ENCODE measurements around the gene MPRIP. TPM values are rescaled to one million over a fixed set of nuclear protein-coding genes. Genes with fewer than 3 reads are reported as not detected.
A peak's percentile ranks its signal among the peaks of the same experiment; 100 is the strongest.

MPRIP gene
- total RNA-seq, 1 donor from 2014 or later: 275 TPM

DNA sequence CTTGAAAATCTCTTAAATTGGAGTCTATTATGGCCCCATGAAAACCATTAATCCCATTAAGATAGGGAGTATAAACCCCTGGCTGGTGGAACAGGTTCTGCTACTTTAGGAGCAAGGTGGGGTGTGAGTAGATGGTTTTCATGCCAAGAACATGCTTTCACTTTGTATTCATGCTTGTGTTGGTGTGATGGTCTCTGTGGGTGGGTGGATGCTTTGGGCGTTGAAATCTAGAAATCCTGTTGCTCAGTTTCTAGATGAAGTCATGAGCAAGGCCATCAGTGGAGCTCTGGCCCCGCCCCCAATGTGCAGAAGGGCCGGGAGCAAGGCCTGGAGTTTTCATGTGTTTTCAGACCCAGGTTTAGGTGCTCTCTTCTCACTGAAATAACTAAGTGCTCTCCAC, 143.8 kb downstream of the MPRIP start:
- peak overlapping the region; percentile 57 for H3K4me3 Mint-ChIP-seq

DNA sequence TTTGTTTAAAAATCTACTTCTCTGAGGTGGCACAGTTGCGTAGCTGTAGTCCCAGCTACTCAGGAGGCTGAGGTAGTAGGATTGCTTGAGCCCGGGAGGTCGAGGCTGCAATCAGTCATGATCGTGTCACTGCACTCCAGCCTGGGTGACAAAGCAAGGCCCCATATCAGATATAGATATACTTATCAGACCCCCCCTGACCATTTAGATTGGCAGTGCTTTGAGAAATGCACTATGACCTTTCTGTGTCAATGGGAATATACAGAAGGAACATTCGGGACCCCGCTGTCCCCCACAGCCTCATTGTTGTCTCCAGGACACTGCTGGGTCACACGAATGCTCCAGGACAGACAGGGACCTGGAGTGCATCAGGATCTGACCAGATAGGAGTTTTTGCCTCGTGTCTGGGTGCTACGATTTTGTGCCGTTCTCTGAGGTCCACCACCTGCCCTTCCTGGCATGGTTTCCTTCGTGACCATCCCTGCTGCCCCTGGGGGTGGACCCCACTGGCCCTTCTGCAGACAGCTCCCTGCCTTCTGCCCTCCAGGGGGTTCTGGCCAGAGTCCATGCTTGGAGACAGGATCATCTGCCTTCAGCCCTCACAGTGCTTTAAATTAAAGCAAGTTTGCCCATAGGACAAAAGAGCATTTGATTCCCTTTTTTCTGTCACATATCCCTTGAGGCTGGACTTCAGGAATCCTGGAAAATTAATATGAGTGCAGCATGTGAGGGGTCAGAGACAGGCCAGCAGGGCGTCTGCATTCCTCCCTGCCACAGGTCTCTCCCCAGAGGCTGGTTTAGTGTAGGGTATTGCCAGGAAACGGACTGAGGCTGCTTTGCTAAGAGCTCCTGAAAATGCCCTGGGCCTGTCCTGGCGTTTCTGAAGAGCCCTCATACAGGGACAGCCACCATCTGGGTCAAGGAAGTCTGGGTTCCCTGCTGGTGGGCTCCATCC, 144.6 kb downstream of the MPRIP start:
- Mint-ChIP-seq H3K27ac (peak overlapping the region; percentile 91), H3K9me3 (no peaks in the 10 kb centered on the region), H3K4me1 (ENCODE audit: unreplicated experiment) (peaks cover 25% of the 10 kb centered on the region), H3K4me3 (peak overlapping the region; percentile 57), H3K27me3 (no peaks in the 10 kb centered on the region), H3K36me3 (peaks cover 15% of the 10 kb centered on the region)
- TF ChIP-seq, protein P1, sequence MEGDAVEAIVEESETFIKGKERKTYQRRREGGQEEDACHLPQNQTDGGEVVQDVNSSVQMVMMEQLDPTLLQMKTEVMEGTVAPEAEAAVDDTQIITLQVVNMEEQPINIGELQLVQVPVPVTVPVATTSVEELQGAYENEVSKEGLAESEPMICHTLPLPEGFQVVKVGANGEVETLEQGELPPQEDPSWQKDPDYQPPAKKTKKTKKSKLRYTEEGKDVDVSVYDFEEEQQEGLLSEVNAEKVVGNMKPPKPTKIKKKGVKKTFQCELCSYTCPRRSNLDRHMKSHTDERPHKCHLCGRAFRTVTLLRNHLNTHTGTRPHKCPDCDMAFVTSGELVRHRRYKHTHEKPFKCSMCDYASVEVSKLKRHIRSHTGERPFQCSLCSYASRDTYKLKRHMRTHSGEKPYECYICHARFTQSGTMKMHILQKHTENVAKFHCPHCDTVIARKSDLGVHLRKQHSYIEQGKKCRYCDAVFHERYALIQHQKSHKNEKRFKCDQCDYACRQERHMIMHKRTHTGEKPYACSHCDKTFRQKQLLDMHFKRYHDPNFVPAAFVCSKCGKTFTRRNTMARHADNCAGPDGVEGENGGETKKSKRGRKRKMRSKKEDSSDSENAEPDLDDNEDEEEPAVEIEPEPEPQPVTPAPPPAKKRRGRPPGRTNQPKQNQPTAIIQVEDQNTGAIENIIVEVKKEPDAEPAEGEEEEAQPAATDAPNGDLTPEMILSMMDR (conservative IDR thresholded peaks at IDR 0.05): no peak
- DNase-seq (ENCODE audit: extremely low spot score, unreplicated experiment): no peak

More for the DNA sequence above, 143.8 kb downstream of the MPRIP start:
- H3K9me3 Mint-ChIP-seq: no peaks in the 10 kb centered on the region
- peaks cover 14% of the 10 kb centered on the region for H3K36me3 Mint-ChIP-seq
- peak overlapping the region; percentile 91 for H3K27ac Mint-ChIP-seq
- no peak for DNase-seq (ENCODE audit: extremely low spot score, unreplicated experiment)
- H3K4me1 Mint-ChIP-seq (ENCODE audit: unreplicated experiment): peaks cover 23% of the 10 kb centered on the region
- no peaks in the 10 kb centered on the region for H3K27me3 Mint-ChIP-seq
- TF ChIP-seq, protein P1 (conservative IDR thresholded peaks at IDR 0.05): no peak

DNA sequence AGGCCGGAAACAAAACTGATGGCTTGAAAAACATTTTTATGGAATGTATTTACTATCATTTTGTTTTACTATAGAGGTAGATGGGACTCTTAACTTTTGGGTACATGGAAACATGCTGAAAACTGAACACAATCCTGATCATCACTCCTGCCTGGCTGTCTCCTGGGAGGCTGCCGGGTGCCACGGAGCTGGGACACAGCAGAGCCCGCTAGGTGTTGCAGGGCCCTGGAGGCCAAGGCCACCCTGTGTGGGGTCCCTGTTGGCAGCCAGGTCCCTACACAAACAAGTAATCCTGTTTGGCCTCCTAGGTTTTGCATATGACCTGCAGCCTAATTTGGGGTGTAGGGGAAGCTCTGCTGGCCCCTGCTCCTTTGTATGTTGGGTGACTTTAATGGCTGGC, 146.3 kb downstream of the MPRIP start:
- Mint-ChIP-seq H3K9me3 (no peaks in the 10 kb centered on the region), H3K27ac (no peak overlapping the region), H3K27me3 (no peaks in the 10 kb centered on the region), H3K36me3 (peaks cover 15% of the 10 kb centered on the region), H3K4me1 (ENCODE audit: unreplicated experiment) (peaks cover 25% of the 10 kb centered on the region), H3K4me3 (no peak overlapping the region)
- DNase-seq (ENCODE audit: extremely low spot score, unreplicated experiment): no peak
- TF ChIP-seq, protein P1 (conservative IDR thresholded peaks at IDR 0.05): no peak

DNA sequence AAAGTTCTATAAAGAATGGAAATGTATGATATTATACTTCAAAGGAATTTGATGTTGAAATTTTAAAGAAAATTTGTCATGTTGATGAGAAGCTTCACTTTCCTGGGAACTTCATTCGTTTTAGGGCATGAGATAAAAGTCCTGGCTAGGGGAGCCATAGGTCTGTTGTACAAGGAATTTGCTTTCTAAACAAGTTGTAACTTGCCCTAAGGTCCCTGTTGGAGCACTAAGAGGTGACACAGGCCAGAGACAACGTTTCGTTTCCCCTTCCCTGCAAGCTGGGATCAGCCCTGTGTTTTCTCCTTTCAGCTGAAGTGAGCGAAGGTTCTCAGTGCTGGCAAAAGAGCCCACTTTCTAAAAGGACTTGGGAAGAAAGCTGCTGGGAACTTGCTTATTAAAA, 147.3 kb downstream of the MPRIP start:
- Mint-ChIP-seq H3K27me3 (no peaks in the 10 kb centered on the region), H3K4me3 (no peak overlapping the region), H3K4me1 (ENCODE audit: unreplicated experiment) (peaks cover 25% of the 10 kb centered on the region), H3K27ac (no peak overlapping the region), H3K36me3 (peaks cover 15% of the 10 kb centered on the region), H3K9me3 (no peaks in the 10 kb centered on the region)
- no peak for DNase-seq (ENCODE audit: extremely low spot score, unreplicated experiment)
- TF ChIP-seq, protein P1 (conservative IDR thresholded peaks at IDR 0.05): no peak

DNA sequence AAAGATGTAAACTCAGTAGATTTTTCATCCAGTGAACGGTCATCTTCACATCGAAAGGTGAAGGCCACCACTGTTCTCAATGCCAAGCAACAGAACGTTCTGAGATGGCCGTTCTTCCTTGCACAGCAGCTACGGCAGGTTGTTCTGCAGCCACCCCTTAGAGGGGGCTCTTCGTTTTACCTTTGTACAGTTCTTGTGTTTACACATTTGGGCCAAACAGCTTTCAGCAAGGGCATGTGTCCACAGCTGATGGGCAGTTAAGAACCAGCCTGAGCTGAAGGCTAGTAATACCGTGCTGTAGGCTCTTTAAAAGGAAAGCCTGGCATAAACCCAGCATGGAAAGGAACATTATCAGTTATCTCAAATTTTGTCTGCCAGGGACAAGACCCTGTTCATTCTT, 147.9 kb downstream of the MPRIP start:
- peaks cover 23% of the 10 kb centered on the region for H3K4me1 Mint-ChIP-seq (ENCODE audit: unreplicated experiment)
- no peaks in the 10 kb centered on the region for H3K27me3 Mint-ChIP-seq
- H3K4me3 Mint-ChIP-seq: no peak overlapping the region
- peak overlapping the region; percentile 53 for H3K27ac Mint-ChIP-seq
- DNase-seq (ENCODE audit: extremely low spot score, unreplicated experiment): no peak
- no peaks in the 10 kb centered on the region for H3K9me3 Mint-ChIP-seq
- H3K36me3 Mint-ChIP-seq: peaks cover 15% of the 10 kb centered on the region
- TF ChIP-seq, protein P1 (conservative IDR thresholded peaks at IDR 0.05): no peak

Data from type B pancreatic cell (in vitro differentiated cells).